Tibial artery (tissue), 4 donors: ENCODE measurements around the gene SFI1.

Experiments used
- DNase-seq, 2 donors: peaks; one replicate each; pipeline ENCODE4 v3.0.0-alpha.2; 2019
- H3K27ac ChIP-seq, 2 donors: fragments of 200-600 bp; sonication (generic) in 1 of 2; 1 replicate in 1 of 2; 2 replicates in 1 of 2; pipeline ENCODE4 v1.5.1; 2018 to 2019; ENCODE audit warnings: mild to moderate bottlenecking in 1 of 2
- H3K27me3 ChIP-seq, 2 donors: fragments of 200-600 bp; sonication (generic) in 1 of 2; one replicate each; pipeline versions ENCODE4 v1.5.1 to v1.6.0; 2016 to 2019
- H3K36me3 ChIP-seq, 3 donors: fragments of 200-600 bp; sonication (generic) in 2 of 3; one replicate each; pipeline ENCODE4 v1.5.1; 2016 to 2019; ENCODE audit warnings: mild to moderate bottlenecking in 2 of 3
- H3K4me1 ChIP-seq, 4 donors: fragments of 200-600 bp; sonication (generic) in 2 of 4; 1 replicate in 3 of 4; 2 replicates in 1 of 4; pipeline ENCODE4 v1.5.1; 2016 to 2019
- H3K4me3 ChIP-seq, 2 donors: fragments of 200-600 bp; sonication (generic) in 1 of 2; 1 replicate in 1 of 2; 2 replicates in 1 of 2; pipeline ENCODE4 v1.5.1; 2018 to 2019; ENCODE audit warnings: mild to moderate bottlenecking in 2 of 2
- H3K9me3 ChIP-seq, 3 donors: fragments of 200-600 bp; sonication (generic) in 1 of 3; one replicate each; pipeline ENCODE4 v1.5.1; 2016 to 2019
- intact Hi-C: fragments of 100-400 bp; cut with DNase I; formaldehyde crosslinking; loops from one replicate; pipeline ENCODE4 v1.15.0; 2023; ENCODE audit warnings: low total_unique reads
- TF ChIP-seq, protein P1 (sequence below), 2 experiments: fragments of 200-600 bp in 1 of 2; fragments of 450-650 bp in 1 of 2; IDR thresholded peaks; one replicate each; pipeline ENCODE4 v1.5.1; 2017 to 2019; ENCODE audit warnings: antibody characterized with exemption in 2 of 2, mild to moderate bottlenecking in 1 of 2, moderate library complexity in 1 of 2

SFI1 gene

DNA sequence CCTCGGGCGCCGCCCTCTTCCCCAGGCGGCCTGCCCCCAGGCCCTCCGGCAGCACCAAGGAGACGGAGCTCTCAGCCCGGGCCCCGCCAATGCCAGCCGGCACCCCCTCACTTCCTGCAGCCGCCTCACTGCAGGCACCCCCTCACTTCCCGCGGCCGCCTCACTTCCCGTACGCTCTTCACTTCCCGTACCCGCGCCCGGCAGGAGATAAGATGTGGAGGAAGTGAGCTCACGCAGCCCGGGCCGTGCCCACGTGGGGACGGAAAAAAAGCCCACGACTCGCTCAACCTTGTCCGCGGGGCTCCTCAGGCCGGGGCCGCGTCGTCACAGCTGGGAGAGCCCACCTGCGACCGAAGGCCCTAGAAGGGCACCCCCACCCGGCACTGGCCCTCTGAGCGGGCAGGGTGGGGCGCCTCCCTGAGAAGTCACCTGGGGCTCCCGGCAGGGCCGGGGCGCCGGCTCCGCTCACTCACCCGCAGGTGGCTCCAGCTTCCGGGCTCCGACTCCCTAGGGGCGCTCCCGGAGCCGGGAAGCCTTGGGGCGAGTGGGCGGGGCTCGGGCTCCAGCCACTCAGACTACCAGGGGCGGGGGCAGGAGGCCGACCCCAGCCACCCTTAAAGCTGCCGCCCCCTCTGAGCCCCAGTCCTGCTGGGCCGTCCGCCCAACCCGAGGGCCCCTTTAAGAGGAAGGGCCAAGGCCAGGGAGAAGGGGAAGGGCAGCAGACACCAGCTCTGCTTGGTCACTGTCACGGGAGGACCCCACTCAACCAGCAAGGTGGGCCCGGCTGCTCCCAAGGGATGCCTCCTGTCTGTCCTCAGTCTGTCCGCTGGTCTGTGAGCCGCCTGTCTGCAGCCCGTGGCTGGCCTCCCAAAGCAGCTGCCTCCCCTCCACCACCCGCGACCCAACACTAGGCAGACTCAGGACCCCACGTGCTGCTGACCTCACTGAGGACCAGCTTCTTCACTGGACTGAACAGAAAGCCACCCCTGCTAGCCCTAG lies 134.3 kb downstream of the SFI1 start:
- intact Hi-C loops: loop anchor here (5.0 kb wide), 1 partner anchor 68 kb away; no protein-coding TSS in a partner anchor
- peak overlapping the region; percentile 60 to 94 for H3K4me3 ChIP-seq
- H3K27me3 ChIP-seq: no peaks in the 10 kb centered on the region
- TF ChIP-seq, protein P1, sequence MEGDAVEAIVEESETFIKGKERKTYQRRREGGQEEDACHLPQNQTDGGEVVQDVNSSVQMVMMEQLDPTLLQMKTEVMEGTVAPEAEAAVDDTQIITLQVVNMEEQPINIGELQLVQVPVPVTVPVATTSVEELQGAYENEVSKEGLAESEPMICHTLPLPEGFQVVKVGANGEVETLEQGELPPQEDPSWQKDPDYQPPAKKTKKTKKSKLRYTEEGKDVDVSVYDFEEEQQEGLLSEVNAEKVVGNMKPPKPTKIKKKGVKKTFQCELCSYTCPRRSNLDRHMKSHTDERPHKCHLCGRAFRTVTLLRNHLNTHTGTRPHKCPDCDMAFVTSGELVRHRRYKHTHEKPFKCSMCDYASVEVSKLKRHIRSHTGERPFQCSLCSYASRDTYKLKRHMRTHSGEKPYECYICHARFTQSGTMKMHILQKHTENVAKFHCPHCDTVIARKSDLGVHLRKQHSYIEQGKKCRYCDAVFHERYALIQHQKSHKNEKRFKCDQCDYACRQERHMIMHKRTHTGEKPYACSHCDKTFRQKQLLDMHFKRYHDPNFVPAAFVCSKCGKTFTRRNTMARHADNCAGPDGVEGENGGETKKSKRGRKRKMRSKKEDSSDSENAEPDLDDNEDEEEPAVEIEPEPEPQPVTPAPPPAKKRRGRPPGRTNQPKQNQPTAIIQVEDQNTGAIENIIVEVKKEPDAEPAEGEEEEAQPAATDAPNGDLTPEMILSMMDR (IDR thresholded peaks at IDR 0.05): no peak
- peaks cover 0 to 2% (median 0%) of the 10 kb centered on the region in 3 donors for H3K36me3 ChIP-seq
- peak overlapping the region; percentile 71 to 87 for H3K27ac ChIP-seq
- H3K4me1 ChIP-seq: peaks cover 5 to 58% (median 39%) of the 10 kb centered on the region in 4 donors
- no peaks in the 10 kb centered on the region for H3K9me3 ChIP-seq
- peak; percentile 81 to 87 for DNase-seq

- no peak for DNase-seq
- H3K4me1 ChIP-seq: peaks cover 5 to 50% (median 31%) of the 10 kb centered on the region in 4 donors
- TF ChIP-seq, protein P1 (IDR thresholded peaks at IDR 0.05): no peak
- no peaks in the 10 kb centered on the region for H3K36me3 ChIP-seq
- intact Hi-C loops: loop anchor here (5.0 kb wide), 1 partner anchor 69 kb away; no protein-coding TSS in a partner anchor
- peak overlapping the region; percentile 71 to 87 for H3K27ac ChIP-seq
- no peaks in the 10 kb centered on the region for H3K9me3 ChIP-seq
- peak overlapping the region; percentile 60 to 94 for H3K4me3 ChIP-seq
- no peaks in the 10 kb centered on the region for H3K27me3 ChIP-seq
Measured at GRCh38 chr22:31631436-31631835, 135.1 kb downstream of the SFI1 start.

GRCh38 chr22:31635638-31636306 lies 139.4 kb downstream of the SFI1 start:
- Histone ChIP-seq H3K4me1 (peaks cover 3 to 33% (median 14%) of the 10 kb centered on the region in 4 donors), H3K36me3 (no peaks in the 10 kb centered on the region), H3K9me3 (no peaks in the 10 kb centered on the region), H3K27me3 (no peaks in the 10 kb centered on the region), H3K4me3 (no peak overlapping the region), H3K27ac (no peak overlapping the region)
- no peak for DNase-seq
- intact Hi-C loops: no loop called here
- TF ChIP-seq, protein P1 (IDR thresholded peaks at IDR 0.05): no peak

- peak overlapping the region; percentile 20 to 50 for H3K27ac ChIP-seq
- H3K4me1 ChIP-seq: peaks cover 0 to 23% (median 6%) of the 10 kb centered on the region in 4 donors
- no peaks in the 10 kb centered on the region for H3K9me3 ChIP-seq
- peaks cover 0 to 5% (median 0%) of the 10 kb centered on the region in 3 donors for H3K36me3 ChIP-seq
- H3K27me3 ChIP-seq: no peaks in the 10 kb centered on the region
- TF ChIP-seq, protein P1 (IDR thresholded peaks at IDR 0.05): no peak
- intact Hi-C loops: no loop called here
- H3K4me3 ChIP-seq: peak overlapping the region; percentile 5 to 26
- peak in 1 of 2 donors; percentile 58 for DNase-seq
Measured at GRCh38 chr22:31637447-31637890, 141.1 kb downstream of the SFI1 start.

DNA sequence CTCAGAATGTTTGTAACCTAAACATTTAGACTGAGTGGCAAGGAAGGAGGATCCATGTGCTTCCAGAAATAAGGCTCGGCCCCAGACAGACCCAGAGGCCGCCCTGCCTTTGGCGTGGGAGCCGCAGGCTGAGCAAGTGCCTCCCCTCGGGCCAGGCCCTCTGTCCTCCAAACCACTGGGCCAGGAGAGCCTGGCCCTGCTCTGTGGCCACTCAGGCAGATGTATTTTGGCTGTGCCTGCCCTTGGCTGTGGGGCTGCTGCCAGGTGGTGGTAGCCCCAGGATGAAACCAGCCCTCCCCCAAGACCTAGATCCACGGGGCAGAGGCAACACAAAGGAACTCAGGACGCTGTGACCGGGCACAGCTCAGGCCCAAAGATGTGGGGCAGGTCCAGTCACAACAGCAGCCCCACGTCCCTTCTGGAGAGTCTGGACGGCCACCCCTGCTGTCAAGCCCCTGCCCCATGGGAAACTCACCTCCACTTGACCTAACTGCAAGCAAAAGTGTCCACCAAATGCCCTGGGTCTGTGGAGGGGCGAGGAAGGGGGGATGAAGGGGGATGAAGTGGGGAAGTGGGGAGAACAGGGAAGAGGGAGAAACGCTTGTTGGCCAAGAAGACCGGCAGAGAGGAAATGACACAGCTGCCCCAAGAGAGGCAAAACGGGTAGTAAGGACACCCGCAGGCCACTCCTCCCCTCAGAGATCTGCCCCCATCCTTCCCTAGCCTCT lies 141.7 kb downstream of the SFI1 start:
- peaks cover 0 to 23% (median 6%) of the 10 kb centered on the region in 4 donors for H3K4me1 ChIP-seq
- peak in 1 of 2 donors; percentile 51 for DNase-seq
- TF ChIP-seq, protein P1 (IDR thresholded peaks at IDR 0.05): no peak
- no peaks in the 10 kb centered on the region for H3K9me3 ChIP-seq
- H3K27me3 ChIP-seq: no peaks in the 10 kb centered on the region
- H3K36me3 ChIP-seq: peaks cover 0 to 11% (median 0%) of the 10 kb centered on the region in 3 donors
- peak overlapping the region; percentile 20 to 50 for H3K27ac ChIP-seq
- intact Hi-C loops: no loop called here
- H3K4me3 ChIP-seq: peak overlapping the region; percentile 5 to 26
